GM23338 (cell line): ENCODE results near the gene ODF2L. TPM values are rescaled to one million over a fixed set of nuclear protein-coding genes. Genes with fewer than 3 reads are reported as not detected.

Experiments used
- ATAC-seq: fragments of 200-7000 bp; cut with Tn5 transposase; 3 replicates; pipeline ENCODE4 v1.9.1; 2020
- DNase-seq: peaks from one replicate; pipeline ENCODE4 v3.0.0-alpha.2; 2015; ENCODE audit warnings: low spot score
- H2AFZ ChIP-seq: fragments of 200-600 bp; sonication (generic); 2 replicates; pipeline ENCODE4 v1.8.0; 2016; ENCODE audit warnings: antibody characterized with exemption, mild to moderate bottlenecking, moderate library complexity
- H3F3A ChIP-seq: fragments of 200-600 bp; sonication (generic); replicated peaks from 2 replicates; pipeline ENCODE4 v1.8.0; 2017; ENCODE audit warnings: antibody characterized with exemption, mixed run types, low read depth
- H3K27ac ChIP-seq: fragments of 200-600 bp; sonication (generic); 2 replicates; pipeline ENCODE4 v1.6.1; 2016; ENCODE audit warnings: low read depth
- H3K27me3 ChIP-seq: fragments of 200-600 bp; sonication (generic); 2 replicates; pipeline ENCODE4 v1.8.0; 2016; ENCODE audit warnings: mild to moderate bottlenecking, mixed run types, moderate library complexity; ENCODE audit not compliant: insufficient read depth
- H3K36me3 ChIP-seq: fragments of 200-600 bp; sonication (generic); 2 replicates; pipeline ENCODE4 v1.8.0; 2016; ENCODE audit warnings: mild to moderate bottlenecking; ENCODE audit not compliant: insufficient read depth
- H3K4me1 ChIP-seq: fragments of 200-600 bp; sonication (generic); 2 replicates; pipeline ENCODE4 v1.8.0; 2016; ENCODE audit warnings: mild to moderate bottlenecking, moderate library complexity; ENCODE audit not compliant: insufficient read depth
- H3K4me2 ChIP-seq: fragments of 200-600 bp; sonication (generic); 2 replicates; pipeline ENCODE4 v1.7.1; 2017; ENCODE audit warnings: mixed run types
- H3K4me3 ChIP-seq: fragments of 200-600 bp; sonication (generic); 2 replicates; pipeline ENCODE4 v1.6.1; 2016; ENCODE audit warnings: mixed run types
- H3K79me2 ChIP-seq: fragments of 200-600 bp; sonication (generic); replicated peaks from 2 replicates; pipeline ENCODE4 v1.8.0; 2017; ENCODE audit warnings: mild to moderate bottlenecking; ENCODE audit not compliant: insufficient read depth
- H3K9me2 ChIP-seq: fragments of 200-600 bp; sonication (generic); 2 replicates; pipeline ENCODE4 v1.8.0; 2017; ENCODE audit not compliant: insufficient read depth
- H4K20me1 ChIP-seq: fragments of 200-600 bp; sonication (generic); replicated peaks from 2 replicates; pipeline ENCODE4 v1.8.0; 2017; ENCODE audit warnings: mild to moderate bottlenecking; ENCODE audit not compliant: insufficient read depth
- H3K27ac Mint-ChIP-seq: 2 replicates; pipeline ENCODE4 v1.8.0; 2020; ENCODE audit warnings: inconsistent platforms, mild to moderate bottlenecking, moderate library complexity, mixed read lengths
- H3K27me3 Mint-ChIP-seq: 3 replicates; pipeline ENCODE4 v1.8.0; 2022; ENCODE audit warnings: low read depth, mild to moderate bottlenecking, moderate library complexity, mixed read lengths, inconsistent platforms; ENCODE audit not compliant: insufficient read depth, poor library complexity
- H3K36me3 Mint-ChIP-seq: 3 replicates; pipeline ENCODE4 v1.8.0; 2021; ENCODE audit warnings: low read depth, mild to moderate bottlenecking, inconsistent platforms, moderate library complexity, mixed read lengths
- H3K4me1 Mint-ChIP-seq: 3 replicates; pipeline ENCODE4 v1.8.0; 2020; ENCODE audit warnings: mild to moderate bottlenecking, inconsistent platforms, mixed read lengths
- H3K4me3 Mint-ChIP-seq: 3 replicates; pipeline ENCODE4 v1.8.0; 2021; ENCODE audit warnings: moderate library complexity, mild to moderate bottlenecking, inconsistent platforms, mixed read lengths
- H3K9me3 Mint-ChIP-seq: 3 replicates; pipeline ENCODE4 v1.8.0; 2020; ENCODE audit warnings: moderate library complexity, mild to moderate bottlenecking, inconsistent platforms, mixed read lengths
- CREB1 ChIP-seq: fragments of 250-450 bp; sonication (Bioruptor Pico); IDR thresholded peaks from 2 replicates; pipeline ENCODE4 v1.5.0; 2020; ENCODE audit warnings: low read depth, mild to moderate bottlenecking, moderate library complexity
- EZH2phosphoT487 ChIP-seq: fragments of 200-600 bp; sonication (generic); IDR thresholded peaks from one replicate; pipeline ENCODE4 v1.8.1; 2018; ENCODE audit warnings: antibody characterized with exemption; ENCODE audit not compliant: unreplicated experiment
- polyA plus RNA-seq: library from polyadenylated mRNA; unstranded; fragments of >200 nt; fragmentation: Nextera tagmentation; extraction: Ambion mirVana; gene quantifications from 2 replicates; pipeline ENCODE4 v1.2.1, GENCODE V29; 2016
- total RNA-seq: library from RNA; depleted of rRNA; stranded (reverse); fragments of >200 nt; shearing (Covaris generic); gene quantifications from 2 replicates; pipeline ENCODE4 v1.2.3, GENCODE V29; 2014
- TF ChIP-seq, protein P1 (sequence below), 2 experiments: fragments of 200-600 bp in 1 of 2; sonication (generic) in 1 of 2; conservative IDR thresholded peaks; 2 replicates each; pipeline versions ENCODE4 v1.5.1 to v1.6.1; 2016 to 2017; ENCODE audit warnings: antibody characterized with exemption in 2 of 2, low read depth in 2 of 2, mild to moderate bottlenecking in 2 of 2, moderate library complexity in 1 of 2
- TF ChIP-seq, protein P2 (sequence below): IDR thresholded peaks from 2 replicates; pipeline ENCODE4 v1.6.1; 2016; ENCODE audit warnings: antibody characterized with exemption
- TF ChIP-seq, protein P3 (sequence below): fragments of 250-450 bp; sonication (Bioruptor Pico); IDR thresholded peaks from 2 replicates; pipeline ENCODE4 v1.5.0; 2020; ENCODE audit warnings: mild to moderate bottlenecking, moderate library complexity
- TF ChIP-seq, protein P4 (sequence below): IDR thresholded peaks from one replicate; pipeline ENCODE4 v1.6.1; 2018; ENCODE audit warnings: antibody characterized with exemption; ENCODE audit not compliant: unreplicated experiment

ODF2L gene
- total and polyA plus RNA-seq, 2 experiments from 2014 or later, result 29.8 to 51.5 TPM

DNA sequence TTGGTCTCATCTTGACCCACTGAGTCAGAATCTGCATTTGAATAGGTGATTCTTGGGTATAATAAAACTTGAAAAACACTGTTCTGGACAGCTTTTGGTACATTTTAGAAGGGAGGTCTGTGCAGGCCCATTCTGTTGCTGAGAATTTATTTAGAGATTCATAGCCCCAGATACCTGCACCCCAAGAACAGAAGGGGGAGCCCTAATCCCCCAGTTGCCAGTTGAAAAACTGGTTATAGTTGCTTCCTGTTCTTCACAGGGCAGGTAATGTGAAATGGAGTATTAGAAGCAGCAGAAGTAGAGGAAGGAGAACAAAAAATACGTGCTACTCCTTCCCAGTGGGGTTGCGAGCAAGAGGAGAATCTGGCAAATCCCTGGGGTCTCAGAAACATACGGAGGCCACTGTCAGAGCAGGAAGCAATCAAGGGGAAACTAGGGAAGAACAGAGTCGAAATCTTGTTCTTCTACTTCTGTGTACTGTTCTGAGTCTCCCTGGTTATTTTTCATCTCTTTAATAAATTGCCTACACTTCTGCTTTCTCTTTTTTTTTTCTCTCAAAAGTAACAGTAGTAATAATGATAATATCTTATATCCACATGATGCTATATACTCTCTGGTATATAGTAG lies 23.3 kb upstream of the ODF2L start:
- Histone ChIP-seq H3K79me2 (no peaks in the 10 kb centered on the region), H3K9me2 (no peaks in the 10 kb centered on the region), H3K4me3 (no peak overlapping the region), H3K36me3 (no peaks in the 10 kb centered on the region), H3K27ac (no peak overlapping the region), H3K4me2 (no peak overlapping the region), H3K4me1 (no peaks in the 10 kb centered on the region), H2AFZ (peak overlapping the region; percentile 45; the same call in 1 of the 2 replicates), H3F3A (no peaks in the 10 kb centered on the region), H4K20me1 (no peaks in the 10 kb centered on the region), H3K27me3 (no peaks in the 10 kb centered on the region)
- no peak overlapping the region for H3K4me3 Mint-ChIP-seq
- peak; percentile 80 for ATAC-seq
- TF ChIP-seq, protein P1, sequence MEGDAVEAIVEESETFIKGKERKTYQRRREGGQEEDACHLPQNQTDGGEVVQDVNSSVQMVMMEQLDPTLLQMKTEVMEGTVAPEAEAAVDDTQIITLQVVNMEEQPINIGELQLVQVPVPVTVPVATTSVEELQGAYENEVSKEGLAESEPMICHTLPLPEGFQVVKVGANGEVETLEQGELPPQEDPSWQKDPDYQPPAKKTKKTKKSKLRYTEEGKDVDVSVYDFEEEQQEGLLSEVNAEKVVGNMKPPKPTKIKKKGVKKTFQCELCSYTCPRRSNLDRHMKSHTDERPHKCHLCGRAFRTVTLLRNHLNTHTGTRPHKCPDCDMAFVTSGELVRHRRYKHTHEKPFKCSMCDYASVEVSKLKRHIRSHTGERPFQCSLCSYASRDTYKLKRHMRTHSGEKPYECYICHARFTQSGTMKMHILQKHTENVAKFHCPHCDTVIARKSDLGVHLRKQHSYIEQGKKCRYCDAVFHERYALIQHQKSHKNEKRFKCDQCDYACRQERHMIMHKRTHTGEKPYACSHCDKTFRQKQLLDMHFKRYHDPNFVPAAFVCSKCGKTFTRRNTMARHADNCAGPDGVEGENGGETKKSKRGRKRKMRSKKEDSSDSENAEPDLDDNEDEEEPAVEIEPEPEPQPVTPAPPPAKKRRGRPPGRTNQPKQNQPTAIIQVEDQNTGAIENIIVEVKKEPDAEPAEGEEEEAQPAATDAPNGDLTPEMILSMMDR (conservative IDR thresholded peaks at IDR 0.05; ENCODE audit: low read depth in 2 of 2), result peak; percentile 78 to 80
- no peak for TF ChIP-seq EZH2phosphoT487
- peak overlapping the region; percentile 92 for H3K27ac Mint-ChIP-seq
- peak; percentile 68 for DNase-seq
- H3K9me3 Mint-ChIP-seq, result no peaks in the 10 kb centered on the region
- H3K36me3 Mint-ChIP-seq, result no peaks in the 10 kb centered on the region
- no peaks in the 10 kb centered on the region for H3K27me3 Mint-ChIP-seq
- peaks cover 5% of the 10 kb centered on the region; the same call in 2 of the 3 replicates for H3K4me1 Mint-ChIP-seq

DNA sequence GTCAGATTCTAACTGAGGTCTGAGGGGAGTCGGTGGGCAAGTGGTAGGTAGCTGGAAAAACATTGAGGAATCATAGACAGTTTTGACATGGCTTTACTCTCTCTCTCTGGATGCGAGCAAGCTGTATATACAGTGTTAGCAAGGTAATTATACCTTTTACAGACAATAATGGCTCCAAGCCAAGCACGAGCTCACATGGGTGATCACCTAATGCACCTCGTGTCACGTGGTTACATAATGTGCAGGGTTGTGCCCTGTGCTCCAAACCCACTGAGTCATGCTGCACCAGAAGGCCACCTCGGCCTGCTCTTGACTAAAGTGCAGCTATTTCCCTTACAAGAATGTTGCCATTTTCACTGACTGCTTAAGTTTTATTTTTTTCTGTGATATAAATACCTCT lies 20.2 kb upstream of the ODF2L start:
- ATAC-seq, result no peak
- TF ChIP-seq, protein P2, sequence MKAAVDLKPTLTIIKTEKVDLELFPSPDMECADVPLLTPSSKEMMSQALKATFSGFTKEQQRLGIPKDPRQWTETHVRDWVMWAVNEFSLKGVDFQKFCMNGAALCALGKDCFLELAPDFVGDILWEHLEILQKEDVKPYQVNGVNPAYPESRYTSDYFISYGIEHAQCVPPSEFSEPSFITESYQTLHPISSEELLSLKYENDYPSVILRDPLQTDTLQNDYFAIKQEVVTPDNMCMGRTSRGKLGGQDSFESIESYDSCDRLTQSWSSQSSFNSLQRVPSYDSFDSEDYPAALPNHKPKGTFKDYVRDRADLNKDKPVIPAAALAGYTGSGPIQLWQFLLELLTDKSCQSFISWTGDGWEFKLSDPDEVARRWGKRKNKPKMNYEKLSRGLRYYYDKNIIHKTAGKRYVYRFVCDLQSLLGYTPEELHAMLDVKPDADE, result no peak
- TF ChIP-seq, protein P3, sequence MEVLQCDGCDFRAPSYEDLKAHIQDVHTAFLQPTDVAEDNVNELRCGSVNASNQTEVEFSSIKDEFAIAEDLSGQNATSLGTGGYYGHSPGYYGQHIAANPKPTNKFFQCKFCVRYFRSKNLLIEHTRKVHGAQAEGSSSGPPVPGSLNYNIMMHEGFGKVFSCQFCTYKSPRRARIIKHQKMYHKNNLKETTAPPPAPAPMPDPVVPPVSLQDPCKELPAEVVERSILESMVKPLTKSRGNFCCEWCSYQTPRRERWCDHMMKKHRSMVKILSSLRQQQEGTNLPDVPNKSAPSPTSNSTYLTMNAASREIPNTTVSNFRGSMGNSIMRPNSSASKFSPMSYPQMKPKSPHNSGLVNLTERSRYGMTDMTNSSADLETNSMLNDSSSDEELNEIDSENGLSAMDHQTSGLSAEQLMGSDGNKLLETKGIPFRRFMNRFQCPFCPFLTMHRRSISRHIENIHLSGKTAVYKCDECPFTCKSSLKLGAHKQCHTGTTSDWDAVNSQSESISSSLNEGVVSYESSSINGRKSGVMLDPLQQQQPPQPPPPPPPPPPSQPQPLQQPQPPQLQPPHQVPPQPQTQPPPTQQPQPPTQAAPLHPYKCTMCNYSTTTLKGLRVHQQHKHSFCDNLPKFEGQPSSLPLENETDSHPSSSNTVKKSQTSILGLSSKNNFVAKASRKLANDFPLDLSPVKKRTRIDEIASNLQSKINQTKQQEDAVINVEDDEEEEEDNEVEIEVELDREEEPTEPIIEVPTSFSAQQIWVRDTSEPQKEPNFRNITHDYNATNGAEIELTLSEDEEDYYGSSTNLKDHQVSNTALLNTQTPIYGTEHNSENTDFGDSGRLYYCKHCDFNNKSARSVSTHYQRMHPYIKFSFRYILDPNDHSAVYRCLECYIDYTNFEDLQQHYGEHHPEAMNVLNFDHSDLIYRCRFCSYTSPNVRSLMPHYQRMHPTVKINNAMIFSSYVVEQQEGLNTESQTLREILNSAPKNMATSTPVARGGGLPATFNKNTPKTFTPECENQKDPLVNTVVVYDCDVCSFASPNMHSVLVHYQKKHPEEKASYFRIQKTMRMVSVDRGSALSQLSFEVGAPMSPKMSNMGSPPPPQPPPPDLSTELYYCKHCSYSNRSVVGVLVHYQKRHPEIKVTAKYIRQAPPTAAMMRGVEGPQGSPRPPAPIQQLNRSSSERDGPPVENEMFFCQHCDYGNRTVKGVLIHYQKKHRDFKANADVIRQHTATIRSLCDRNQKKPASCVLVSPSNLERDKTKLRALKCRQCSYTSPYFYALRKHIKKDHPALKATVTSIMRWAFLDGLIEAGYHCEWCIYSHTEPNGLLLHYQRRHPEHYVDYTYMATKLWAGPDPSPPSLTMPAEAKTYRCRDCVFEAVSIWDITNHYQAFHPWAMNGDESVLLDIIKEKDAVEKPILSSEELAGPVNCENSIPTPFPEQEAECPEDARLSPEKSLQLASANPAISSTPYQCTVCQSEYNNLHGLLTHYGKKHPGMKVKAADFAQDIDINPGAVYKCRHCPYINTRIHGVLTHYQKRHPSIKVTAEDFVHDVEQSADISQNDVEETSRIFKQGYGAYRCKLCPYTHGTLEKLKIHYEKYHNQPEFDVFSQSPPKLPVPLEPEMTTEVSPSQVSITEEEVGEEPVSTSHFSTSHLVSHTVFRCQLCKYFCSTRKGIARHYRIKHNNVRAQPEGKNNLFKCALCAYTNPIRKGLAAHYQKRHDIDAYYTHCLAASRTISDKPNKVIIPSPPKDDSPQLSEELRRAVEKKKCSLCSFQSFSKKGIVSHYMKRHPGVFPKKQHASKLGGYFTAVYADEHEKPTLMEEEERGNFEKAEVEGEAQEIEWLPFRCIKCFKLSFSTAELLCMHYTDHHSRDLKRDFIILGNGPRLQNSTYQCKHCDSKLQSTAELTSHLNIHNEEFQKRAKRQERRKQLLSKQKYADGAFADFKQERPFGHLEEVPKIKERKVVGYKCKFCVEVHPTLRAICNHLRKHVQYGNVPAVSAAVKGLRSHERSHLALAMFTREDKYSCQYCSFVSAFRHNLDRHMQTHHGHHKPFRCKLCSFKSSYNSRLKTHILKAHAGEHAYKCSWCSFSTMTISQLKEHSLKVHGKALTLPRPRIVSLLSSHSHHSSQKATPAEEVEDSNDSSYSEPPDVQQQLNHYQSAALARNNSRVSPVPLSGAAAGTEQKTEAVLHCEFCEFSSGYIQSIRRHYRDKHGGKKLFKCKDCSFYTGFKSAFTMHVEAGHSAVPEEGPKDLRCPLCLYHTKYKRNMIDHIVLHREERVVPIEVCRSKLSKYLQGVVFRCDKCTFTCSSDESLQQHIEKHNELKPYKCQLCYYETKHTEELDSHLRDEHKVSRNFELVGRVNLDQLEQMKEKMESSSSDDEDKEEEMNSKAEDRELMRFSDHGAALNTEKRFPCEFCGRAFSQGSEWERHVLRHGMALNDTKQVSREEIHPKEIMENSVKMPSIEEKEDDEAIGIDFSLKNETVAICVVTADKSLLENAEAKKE, result no peak
- TF ChIP-seq, protein P4, sequence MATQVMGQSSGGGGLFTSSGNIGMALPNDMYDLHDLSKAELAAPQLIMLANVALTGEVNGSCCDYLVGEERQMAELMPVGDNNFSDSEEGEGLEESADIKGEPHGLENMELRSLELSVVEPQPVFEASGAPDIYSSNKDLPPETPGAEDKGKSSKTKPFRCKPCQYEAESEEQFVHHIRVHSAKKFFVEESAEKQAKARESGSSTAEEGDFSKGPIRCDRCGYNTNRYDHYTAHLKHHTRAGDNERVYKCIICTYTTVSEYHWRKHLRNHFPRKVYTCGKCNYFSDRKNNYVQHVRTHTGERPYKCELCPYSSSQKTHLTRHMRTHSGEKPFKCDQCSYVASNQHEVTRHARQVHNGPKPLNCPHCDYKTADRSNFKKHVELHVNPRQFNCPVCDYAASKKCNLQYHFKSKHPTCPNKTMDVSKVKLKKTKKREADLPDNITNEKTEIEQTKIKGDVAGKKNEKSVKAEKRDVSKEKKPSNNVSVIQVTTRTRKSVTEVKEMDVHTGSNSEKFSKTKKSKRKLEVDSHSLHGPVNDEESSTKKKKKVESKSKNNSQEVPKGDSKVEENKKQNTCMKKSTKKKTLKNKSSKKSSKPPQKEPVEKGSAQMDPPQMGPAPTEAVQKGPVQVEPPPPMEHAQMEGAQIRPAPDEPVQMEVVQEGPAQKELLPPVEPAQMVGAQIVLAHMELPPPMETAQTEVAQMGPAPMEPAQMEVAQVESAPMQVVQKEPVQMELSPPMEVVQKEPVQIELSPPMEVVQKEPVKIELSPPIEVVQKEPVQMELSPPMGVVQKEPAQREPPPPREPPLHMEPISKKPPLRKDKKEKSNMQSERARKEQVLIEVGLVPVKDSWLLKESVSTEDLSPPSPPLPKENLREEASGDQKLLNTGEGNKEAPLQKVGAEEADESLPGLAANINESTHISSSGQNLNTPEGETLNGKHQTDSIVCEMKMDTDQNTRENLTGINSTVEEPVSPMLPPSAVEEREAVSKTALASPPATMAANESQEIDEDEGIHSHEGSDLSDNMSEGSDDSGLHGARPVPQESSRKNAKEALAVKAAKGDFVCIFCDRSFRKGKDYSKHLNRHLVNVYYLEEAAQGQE, result no peak
- no peak for TF ChIP-seq CREB1 (CRISPR knock-in tag)

More for the DNA sequence above, 20.2 kb upstream of the ODF2L start:
- Histone ChIP-seq H3K9me2 (no peaks in the 10 kb centered on the region), H3F3A (no peaks in the 10 kb centered on the region), H3K79me2 (no peaks in the 10 kb centered on the region), H3K4me1 (no peaks in the 10 kb centered on the region), H3K4me2 (no peak overlapping the region), H3K27ac (no peak overlapping the region), H3K4me3 (no peak overlapping the region), H3K27me3 (no peaks in the 10 kb centered on the region), H2AFZ (peak overlapping the region; percentile 14; the same call in 1 of the 2 replicates), H4K20me1 (no peaks in the 10 kb centered on the region), H3K36me3 (no peaks in the 10 kb centered on the region)
- H3K27me3 Mint-ChIP-seq, result no peaks in the 10 kb centered on the region
- H3K27ac Mint-ChIP-seq, result no peak overlapping the region
- peaks cover 5% of the 10 kb centered on the region; the same call in 2 of the 3 replicates for H3K4me1 Mint-ChIP-seq
- H3K4me3 Mint-ChIP-seq, result no peak overlapping the region
- no peaks in the 10 kb centered on the region for H3K36me3 Mint-ChIP-seq
- no peak for DNase-seq
- no peaks in the 10 kb centered on the region for H3K9me3 Mint-ChIP-seq
